Colonic mucosa (tissue), 4 donors: Measurements from ENCODE around the gene GRM7. TPM values are rescaled to one million over a fixed set of nuclear protein-coding genes. Genes with fewer than 3 reads are reported as not detected.

Experiments
- DNase-seq: peaks from one replicate; pipeline ENCODE4 v3.0.0-alpha.2; 2020
- H3K27ac ChIP-seq: fragments of 200-600 bp; one replicate; pipeline ENCODE4 v1.8.0; 2021
- H3K27me3 ChIP-seq: fragments of 200-600 bp; one replicate; pipeline ENCODE4 v1.8.0; 2021
- H3K36me3 ChIP-seq: fragments of 200-600 bp; one replicate; pipeline ENCODE4 v1.8.0; 2021
- H3K4me1 ChIP-seq: fragments of 200-600 bp; one replicate; pipeline ENCODE4 v1.8.0; 2021; ENCODE audit warnings: mild to moderate bottlenecking
- H3K4me3 ChIP-seq: fragments of 200-600 bp; one replicate; pipeline ENCODE4 v1.8.0; 2021
- H3K9ac ChIP-seq, 2 donors: one replicate each; pipeline ENCODE4 v1.7.0; 2013; ENCODE audit warnings: control low read depth in 2 of 2, low read depth in 2 of 2, low read length in 2 of 2
- H3K9me3 ChIP-seq: fragments of 200-600 bp; one replicate; pipeline ENCODE4 v1.8.0; 2021
- intact Hi-C: fragments of 100-400 bp; cut with DNase I; formaldehyde crosslinking; loops from one replicate; pipeline ENCODE4 v1.14.1; 2022
- total RNA-seq, 2 donors: library from RNA; stranded (reverse); fragmentation: NEBNext Ultra II Directional in 1 of 2; extraction: Animal tissue kit (Norgen Biotek cat#: 25700) in 1 of 2; gene quantifications; one replicate each; pipeline ENCODE4 v1.2.1, GENCODE V29; 2021
- TF ChIP-seq, protein P1 (sequence below): fragments of 200-600 bp; IDR thresholded peaks from one replicate; pipeline ENCODE4 v1.8.0; 2022; ENCODE audit warnings: antibody characterized with exemption, mild to moderate bottlenecking
- donor health status: healthy.
- donor health status: DM: no; HTN: no; CAD: no.
- donor health status: DM: no; HTN: no; CAD: no.

The GRM7 gene
- total RNA-seq, 2 donors from 2014 or later = 0.15 to 0.66 TPM

DNA sequence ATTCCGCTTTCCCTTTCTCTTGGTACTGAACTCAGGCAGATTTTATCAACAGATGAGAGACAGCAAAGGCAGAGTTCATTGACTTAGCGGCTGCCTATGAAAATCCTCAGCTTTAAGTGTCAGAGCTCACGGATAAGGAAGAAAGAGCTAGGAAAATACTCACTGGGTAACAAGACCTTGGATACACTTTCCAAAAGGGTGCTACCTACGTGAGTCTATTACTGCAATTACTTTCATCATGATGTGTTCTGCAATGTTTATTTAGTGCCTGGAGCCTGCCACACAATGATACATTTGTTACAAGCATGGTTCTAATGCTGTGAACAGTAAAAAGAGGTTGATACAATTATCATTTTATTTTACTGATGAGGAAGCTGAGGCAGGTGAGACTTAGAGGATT is 177.5 kb downstream of the GRM7 start:
- H3K4me1 ChIP-seq = no peaks in the 10 kb centered on the region
- intact Hi-C loops = no loop called here
- H3K27me3 ChIP-seq = no peaks in the 10 kb centered on the region
- no peak overlapping the region for H3K4me3 ChIP-seq
- no peaks in the 10 kb centered on the region for H3K36me3 ChIP-seq
- TF ChIP-seq, protein P1, sequence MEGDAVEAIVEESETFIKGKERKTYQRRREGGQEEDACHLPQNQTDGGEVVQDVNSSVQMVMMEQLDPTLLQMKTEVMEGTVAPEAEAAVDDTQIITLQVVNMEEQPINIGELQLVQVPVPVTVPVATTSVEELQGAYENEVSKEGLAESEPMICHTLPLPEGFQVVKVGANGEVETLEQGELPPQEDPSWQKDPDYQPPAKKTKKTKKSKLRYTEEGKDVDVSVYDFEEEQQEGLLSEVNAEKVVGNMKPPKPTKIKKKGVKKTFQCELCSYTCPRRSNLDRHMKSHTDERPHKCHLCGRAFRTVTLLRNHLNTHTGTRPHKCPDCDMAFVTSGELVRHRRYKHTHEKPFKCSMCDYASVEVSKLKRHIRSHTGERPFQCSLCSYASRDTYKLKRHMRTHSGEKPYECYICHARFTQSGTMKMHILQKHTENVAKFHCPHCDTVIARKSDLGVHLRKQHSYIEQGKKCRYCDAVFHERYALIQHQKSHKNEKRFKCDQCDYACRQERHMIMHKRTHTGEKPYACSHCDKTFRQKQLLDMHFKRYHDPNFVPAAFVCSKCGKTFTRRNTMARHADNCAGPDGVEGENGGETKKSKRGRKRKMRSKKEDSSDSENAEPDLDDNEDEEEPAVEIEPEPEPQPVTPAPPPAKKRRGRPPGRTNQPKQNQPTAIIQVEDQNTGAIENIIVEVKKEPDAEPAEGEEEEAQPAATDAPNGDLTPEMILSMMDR = no peak
- H3K27ac ChIP-seq = no peak overlapping the region
- H3K9ac ChIP-seq = no peak overlapping the region
- H3K9me3 ChIP-seq = no peaks in the 10 kb centered on the region
- DNase-seq = no peak

DNA sequence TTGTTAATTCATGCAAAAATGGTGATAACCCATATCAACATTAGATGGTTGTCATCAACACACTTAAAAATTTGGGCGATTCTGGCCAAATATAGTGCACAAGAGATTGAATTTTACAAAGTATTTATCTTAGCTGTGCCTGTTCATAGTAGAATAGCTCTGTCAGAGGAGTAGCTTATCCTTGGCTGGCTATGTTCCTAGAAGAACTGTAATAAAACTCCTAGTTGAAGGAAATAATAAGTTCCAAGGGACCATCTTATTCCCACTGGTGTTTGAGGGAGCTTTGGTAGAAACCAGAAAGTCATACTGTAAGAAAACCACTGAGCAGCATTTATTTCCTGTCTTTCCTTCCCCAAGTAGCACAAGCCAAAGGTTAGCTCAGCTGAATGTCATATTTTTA is 201.8 kb downstream of the GRM7 start:
- Histone ChIP-seq H3K27me3 (no peaks in the 10 kb centered on the region), H3K9me3 (no peaks in the 10 kb centered on the region), H3K36me3 (no peaks in the 10 kb centered on the region), H3K9ac (no peak overlapping the region), H3K4me1 (no peaks in the 10 kb centered on the region), H3K27ac (no peak overlapping the region), H3K4me3 (no peak overlapping the region)
- DNase-seq = no peak
- TF ChIP-seq, protein P1 = no peak
- intact Hi-C loops = no loop called here

DNA sequence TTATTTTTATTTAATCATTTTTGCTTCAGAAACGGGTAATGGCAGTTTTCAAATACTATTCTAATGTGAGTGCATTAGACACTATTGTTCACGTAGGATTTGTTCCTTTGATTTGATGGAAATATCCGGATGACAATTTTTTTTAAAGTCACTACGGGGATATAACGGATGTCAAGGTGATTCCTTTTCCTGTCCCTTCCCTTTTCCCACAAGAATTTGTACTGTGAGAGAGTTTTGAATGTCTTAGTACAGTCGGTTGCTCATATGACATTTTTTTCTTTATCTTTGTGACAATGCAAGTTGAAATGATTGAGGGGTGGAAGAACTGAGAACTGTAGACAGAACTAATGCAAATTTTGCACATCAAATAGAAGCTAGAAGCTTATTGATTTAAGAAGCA is 209.5 kb downstream of the GRM7 start:
- no peak overlapping the region for H3K4me3 ChIP-seq
- TF ChIP-seq, protein P1 = no peak
- intact Hi-C loops = no loop called here

DNA sequence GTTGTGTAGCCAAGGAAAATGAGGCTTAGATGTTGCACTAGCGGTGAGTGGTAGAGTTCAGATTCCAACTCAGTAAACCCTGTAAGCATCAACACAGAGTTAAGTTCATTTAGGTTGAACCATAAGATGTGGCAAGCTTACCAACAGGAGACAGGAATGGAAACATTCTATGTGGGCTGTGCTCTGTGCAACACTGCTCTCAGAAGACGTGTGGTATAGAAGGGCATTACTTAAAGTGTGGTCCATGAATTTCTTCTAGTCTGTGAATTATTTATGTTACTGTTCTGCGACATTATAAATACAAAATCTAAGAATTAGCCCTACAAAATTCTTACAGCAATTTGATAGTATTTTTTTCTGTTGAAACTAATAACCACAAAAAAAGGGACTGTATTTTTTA is 213.3 kb downstream of the GRM7 start:
- Histone ChIP-seq H3K4me1 (no peaks in the 10 kb centered on the region), H3K27me3 (no peaks in the 10 kb centered on the region), H3K9ac (no peak overlapping the region), H3K4me3 (no peak overlapping the region), H3K27ac (no peak overlapping the region), H3K36me3 (no peaks in the 10 kb centered on the region), H3K9me3 (no peaks in the 10 kb centered on the region)
- no peak for DNase-seq
- TF ChIP-seq, protein P1 = no peak
- intact Hi-C loops = no loop called here

More for the DNA sequence above, 209.5 kb downstream of the GRM7 start:
- no peak for DNase-seq
- Histone ChIP-seq H3K9ac (no peak overlapping the region), H3K36me3 (no peaks in the 10 kb centered on the region), H3K9me3 (no peaks in the 10 kb centered on the region), H3K27ac (no peak overlapping the region), H3K4me1 (no peaks in the 10 kb centered on the region), H3K27me3 (no peaks in the 10 kb centered on the region)

DNA sequence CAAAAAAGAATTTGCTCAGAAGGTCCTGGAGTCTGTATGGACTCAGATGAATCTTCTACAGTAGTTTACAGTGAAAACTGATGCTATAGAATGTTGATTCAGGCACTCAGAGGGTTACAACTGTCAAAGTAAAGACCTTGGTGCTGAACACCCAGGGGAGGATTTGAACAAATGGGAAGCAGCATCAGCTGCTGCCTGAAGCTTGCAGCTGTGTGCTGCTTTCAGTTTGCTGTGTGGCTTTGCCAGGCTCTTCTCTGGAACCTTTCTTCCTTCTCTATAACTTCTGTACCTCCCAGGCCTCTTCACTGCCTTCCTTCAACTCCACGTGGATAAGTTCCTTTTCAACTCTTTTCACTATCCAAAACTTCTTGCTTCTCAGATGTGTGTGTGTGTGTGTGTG is 214.2 kb downstream of the GRM7 start:
- Histone ChIP-seq H3K9me3 (no peaks in the 10 kb centered on the region), H3K27ac (no peak overlapping the region), H3K36me3 (no peaks in the 10 kb centered on the region), H3K4me3 (no peak overlapping the region), H3K4me1 (no peaks in the 10 kb centered on the region), H3K9ac (no peak overlapping the region), H3K27me3 (no peaks in the 10 kb centered on the region)
- no peak for DNase-seq
- TF ChIP-seq, protein P1 = no peak
- intact Hi-C loops = no loop called here

DNA sequence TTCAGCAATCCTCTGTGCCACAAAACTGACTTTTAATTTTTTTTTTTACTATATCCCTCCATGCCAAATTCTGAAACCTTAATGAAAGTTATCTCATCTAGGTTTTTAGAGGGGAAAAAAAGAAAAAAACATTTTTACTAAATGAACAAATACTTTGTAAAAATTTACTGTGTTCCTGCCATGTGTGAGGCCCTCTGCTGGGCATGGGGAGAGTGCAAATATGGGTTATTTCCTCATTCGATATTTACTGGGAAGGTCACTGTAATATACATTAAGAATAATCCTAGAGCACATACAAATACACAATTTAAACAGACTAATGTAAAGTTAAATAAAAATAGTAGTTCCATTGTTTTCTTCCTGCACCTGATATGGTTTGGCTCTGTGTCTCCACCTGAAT is 215.0 kb downstream of the GRM7 start:
- DNase-seq = no peak
- no peaks in the 10 kb centered on the region for H3K9me3 ChIP-seq
- H3K4me3 ChIP-seq = no peak overlapping the region
- no peak overlapping the region for H3K9ac ChIP-seq
- H3K27ac ChIP-seq = no peak overlapping the region
- H3K4me1 ChIP-seq = no peaks in the 10 kb centered on the region
- TF ChIP-seq, protein P1 = no peak
- no peaks in the 10 kb centered on the region for H3K36me3 ChIP-seq
- intact Hi-C loops = no loop called here
- no peaks in the 10 kb centered on the region for H3K27me3 ChIP-seq
